ENCODE measurements around the gene LRTM1.

- TF ChIP-seq CTCF (CRISPR knock-in tag; IDR thresholded peaks at IDR 0.05) (no peak), HOXA5 (CRISPR knock-in tag; IDR thresholded peaks at IDR 0.05) (no peak), SNRNP70 (IDR thresholded peaks at IDR 0.05; ENCODE audit: low read depth, low read length) (no peak), ETV6 (CRISPR knock-in tag; conservative IDR thresholded peaks at IDR 0.05) (no peak), SP1 (IDR thresholded peaks at IDR 0.05) (no peak), SP1 (CRISPR knock-in tag; IDR thresholded peaks at IDR 0.05) (no peak), PAX8 (CRISPR knock-in tag; IDR thresholded peaks at IDR 0.05; ENCODE audit: borderline replicate concordance) (no peak), NONO (IDR thresholded peaks at IDR 0.05) (no peak), NONO (CRISPR knock-in tag; conservative IDR thresholded peaks at IDR 0.05) (no peak), ZNF558 (CRISPR knock-in tag; IDR thresholded peaks at IDR 0.05; ENCODE audit: borderline replicate concordance) (no peak), NFIB (CRISPR knock-in tag; IDR thresholded peaks at IDR 0.05; ENCODE audit: borderline replicate concordance) (no peak), JUNB (CRISPR knock-in tag; IDR thresholded peaks at IDR 0.05; ENCODE audit: borderline replicate concordance) (no peak), ZSCAN30 (CRISPR knock-in tag; IDR thresholded peaks at IDR 0.05) (no peak), ASH2L (IDR thresholded peaks at IDR 0.05; ENCODE audit: insufficient read length, low read depth, low read length) (no peak), MEIS1 (CRISPR knock-in tag; IDR thresholded peaks at IDR 0.05; ENCODE audit: borderline replicate concordance) (no peak), ATF3 (CRISPR knock-in tag; IDR thresholded peaks at IDR 0.05) (no peak)
These were observed 10.0 kb downstream of the LRTM1 start for GRCh38 chr3:54917862-54918261.

Data from HepG2 (cell line).